HG02970 (cell line): ENCODE measurements around the gene PDE1A.
"Not testable (repeated sequence)": the region's sequence is repeated elsewhere in the genome, so short reads cannot be mapped to it uniquely, and the experiment has no call there.

Source experiments
- ATAC-seq: cut with Tn5 transposase; IDR thresholded peaks from one replicate; pipeline ENCODE4 v1.9.1; 2021; ENCODE audit warnings: mild to moderate bottlenecking, moderate library complexity, moderate number of reproducible peaks; ENCODE audit not compliant: unreplicated experiment, low FRiP score

Gene PDE1A

DNA sequence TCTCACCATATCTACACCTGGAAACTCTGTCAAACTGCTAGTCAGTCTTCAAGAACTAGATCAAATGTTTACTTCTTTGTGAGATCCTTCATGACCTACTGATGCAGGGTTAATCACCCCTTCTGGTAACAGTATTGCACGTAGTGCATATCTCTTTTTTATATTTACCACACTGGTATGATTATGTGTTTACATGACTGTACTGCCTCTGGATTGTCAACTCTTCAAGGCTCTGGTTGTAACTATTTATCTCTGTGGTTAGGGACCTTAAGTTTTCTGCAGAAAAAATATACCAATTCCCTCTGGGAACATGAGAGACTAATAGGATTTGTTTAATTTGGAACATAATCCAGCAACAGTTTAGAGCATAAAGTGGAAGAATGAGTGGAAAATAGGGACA is 135.5 kb downstream of the PDE1A start:
- ATAC-seq: no peak

DNA sequence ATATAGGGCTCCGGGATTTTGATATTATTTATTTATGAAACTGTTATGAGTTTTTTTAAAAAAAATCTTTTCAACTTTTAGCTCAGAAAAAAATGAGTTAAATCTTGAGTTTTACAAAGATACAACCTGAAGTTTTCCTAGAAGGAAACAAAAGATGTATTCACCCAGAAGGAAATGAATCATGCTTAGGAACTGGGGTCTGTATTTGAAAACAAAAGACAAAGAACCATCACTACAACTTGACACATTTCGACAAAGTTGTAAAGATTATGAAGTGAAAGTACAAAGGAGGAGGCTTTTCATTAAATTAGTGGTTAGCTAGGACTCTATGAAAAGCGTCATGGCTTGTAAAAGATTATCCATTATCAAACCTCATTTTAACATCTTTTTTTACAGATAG is 143.3 kb downstream of the PDE1A start:
- no peak for ATAC-seq

DNA sequence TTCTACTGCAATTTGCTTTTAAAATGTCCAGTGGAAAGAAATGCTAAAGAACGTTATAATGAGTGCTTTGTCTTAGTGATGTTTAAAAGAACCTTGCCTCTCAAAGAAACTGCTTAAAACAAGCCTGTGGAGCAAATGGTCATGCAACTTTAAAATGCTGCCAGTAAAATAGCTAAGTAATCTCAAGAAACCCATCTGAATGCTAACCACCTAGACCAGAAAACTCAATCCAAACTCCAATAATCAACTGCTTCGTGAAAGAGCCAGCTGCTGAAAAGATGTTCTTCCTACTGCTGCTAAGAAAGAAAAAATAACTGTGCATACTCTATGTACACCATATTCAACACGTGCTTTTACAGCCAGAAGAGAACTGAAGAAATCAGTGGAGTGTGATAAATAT is 145.6 kb downstream of the PDE1A start:
- no peak for ATAC-seq

DNA sequence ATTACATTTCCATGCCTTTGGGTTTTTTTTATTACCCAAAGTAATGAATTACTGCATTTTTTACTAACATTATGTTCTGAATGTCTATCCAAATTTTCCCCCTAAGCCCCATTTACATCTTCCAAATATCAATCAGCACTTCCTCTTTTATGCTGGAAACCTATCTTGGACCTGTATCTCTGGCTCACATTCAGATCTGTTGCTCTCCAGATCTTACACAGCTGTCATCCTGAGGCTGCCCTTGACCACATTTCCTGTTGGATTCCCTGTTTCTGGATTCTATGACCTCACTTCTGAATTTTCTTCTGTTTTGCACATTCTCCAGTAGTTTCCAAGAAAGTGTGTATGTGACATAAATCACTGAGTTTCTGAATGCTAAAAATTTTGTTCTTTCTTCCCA is 146.7 kb downstream of the PDE1A start:
- ATAC-seq: no peak

DNA sequence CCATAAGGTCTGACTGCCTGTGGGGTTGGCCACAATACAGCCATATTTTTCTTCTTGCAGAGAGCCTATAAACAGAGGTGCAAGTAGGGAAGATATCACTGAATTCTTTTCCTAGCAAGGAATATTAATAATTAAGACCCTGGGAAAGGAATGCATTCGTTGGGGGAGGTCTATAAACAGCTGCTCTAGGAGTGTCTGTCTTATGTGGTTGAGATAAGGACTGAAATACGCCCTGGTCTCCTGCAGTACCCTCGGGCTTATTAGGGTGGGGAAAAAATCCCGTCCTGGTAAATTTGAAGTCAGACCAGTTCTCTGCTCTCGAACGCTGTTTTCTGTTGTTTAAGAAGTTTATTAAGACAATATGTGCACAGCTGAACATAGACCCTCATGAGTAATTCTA is 150.2 kb downstream of the PDE1A start:
- ATAC-seq: not testable (repeated sequence)

DNA sequence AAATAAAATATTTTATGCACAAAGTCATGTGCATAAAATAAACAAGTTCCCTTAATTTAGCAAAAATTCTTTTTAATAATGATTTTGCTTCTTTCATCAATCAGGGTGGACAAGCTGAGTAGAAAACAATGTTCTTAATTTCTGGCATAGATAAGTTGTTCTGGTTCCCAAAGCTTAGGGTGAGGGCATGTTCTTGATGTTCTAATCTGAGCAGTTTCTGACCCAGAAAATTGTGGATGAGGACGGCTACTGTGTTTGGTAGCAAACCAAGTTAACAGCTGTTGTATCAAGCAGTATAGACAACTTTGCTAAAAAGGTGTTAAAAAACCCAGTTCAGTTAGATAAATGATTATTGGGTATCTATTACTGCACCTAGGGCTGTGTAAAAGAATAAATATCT is 158.9 kb downstream of the PDE1A start:
- no peak for ATAC-seq

DNA sequence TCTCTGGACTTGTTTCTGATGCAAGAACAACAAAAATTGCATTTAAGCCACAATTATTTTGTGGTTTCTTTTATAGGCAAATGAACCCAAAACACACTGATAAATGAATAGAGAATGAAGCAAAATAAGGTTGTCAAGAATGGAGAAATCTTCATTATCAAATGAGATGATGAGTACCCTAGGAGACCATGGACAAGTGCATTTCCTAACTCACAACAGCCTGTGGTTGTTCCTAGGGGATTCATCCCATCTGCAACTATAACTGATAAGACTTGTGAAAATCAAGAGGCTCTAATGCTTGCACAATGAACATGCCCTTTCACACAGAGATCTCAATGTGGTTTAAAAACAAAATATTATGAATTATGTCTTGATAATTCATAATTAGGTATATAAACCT is 159.9 kb downstream of the PDE1A start:
- no peak for ATAC-seq

DNA sequence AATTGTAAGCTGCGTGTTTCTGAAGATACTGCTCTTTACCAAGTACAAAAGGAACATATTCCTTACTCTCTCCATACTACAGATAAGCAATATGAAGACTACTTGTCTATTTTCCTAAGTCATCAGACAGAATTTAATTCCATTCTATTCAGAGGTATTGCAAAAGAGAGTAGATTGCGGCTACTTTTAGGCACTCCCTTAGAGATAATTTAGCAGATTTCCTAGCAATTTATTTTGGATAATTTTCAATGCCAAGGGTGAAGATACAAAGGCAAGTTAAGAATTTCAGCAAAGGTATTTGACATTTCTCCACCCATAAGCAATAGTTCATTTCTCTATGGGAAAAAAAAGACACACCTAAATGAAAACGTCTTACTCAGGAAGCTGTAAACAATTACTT is 161.1 kb downstream of the PDE1A start:
- no peak for ATAC-seq

DNA sequence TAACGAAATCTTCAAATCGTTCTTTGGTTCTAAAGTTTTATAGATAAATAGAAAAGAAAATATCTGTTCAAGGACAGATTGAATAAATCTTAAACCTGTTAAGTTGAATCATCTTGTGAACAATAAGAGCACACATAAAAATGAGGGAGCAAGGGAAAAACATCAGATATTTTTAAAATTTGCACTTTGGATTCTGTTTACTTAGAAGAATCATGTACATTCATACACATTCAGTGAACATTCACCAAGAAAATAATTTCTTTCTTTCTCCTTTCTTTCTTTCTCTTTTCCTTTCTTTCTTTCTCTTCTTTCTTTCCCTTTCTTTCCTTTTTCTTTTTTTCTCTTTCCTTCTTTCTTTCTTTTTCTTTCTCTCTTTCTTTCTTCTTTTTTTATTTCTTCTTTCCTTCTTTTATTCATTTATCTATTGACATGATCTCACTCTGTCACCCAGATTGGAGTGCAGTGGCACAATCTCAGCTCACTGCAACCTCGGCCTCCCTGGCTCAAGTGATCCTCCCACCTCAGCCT is 164.9 kb downstream of the PDE1A start:
- no peak for ATAC-seq

DNA sequence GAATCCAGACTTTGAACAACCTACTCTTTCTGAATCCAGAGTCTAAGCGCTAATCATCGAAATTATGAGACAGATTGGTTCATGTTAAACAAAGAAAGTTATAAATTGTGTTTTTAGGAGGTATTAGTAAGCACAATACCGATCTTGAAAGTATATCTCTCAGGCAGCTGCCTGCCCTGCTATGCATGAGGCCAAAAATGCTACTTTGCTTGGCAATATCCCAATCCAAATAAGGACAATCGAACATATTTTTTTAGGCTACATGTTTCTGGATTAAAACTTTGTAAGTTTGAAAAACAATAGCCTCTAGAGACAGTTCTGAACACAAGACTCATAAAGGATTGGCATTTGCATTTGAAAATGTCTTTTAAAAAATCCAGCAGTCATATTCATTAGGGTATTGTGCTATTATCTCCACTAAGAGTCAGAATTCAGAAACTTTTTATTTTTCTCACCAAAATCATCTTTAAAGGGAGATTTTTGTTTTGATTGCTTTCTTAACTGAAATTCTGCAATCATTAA is 167.1 kb downstream of the PDE1A start:
- no peak for ATAC-seq

DNA sequence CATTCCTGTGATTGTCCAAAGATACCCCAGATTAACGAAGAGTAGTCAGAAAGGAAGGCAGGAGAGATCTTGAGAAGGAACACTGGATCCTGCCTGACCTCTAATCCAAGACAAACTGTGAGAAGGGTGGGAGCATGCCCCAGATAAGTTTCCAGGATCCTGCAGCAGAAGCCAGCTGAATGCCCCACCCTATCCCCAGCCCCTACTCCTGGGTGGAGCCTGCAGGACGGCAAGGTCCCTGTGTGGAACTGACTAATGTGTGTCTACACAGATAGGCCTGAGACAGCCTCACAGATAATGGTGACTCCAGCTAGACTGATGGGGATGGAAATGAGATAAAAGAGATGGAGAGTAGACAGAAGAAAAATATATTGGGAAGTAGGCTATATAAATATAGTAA is 174.3 kb downstream of the PDE1A start:
- ATAC-seq: no peak

DNA sequence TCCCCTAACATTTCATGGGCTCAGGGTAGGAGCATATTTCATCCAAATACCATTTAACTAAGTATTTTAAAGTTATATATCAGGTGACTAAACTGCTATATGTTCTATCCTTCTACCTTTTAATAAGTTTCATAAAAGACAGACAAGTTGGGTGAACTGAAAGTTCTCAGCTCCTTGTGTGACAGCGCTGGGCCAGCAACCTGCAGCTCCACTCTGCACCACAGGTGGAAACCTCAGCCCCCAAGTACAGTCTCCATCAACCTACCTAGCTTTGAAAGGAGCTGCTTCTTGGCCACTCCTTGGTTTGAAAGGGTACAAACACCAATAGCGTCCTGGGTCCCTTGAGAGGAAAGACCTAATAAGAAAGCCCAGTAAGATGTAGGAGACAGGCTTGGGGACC is 177.9 kb downstream of the PDE1A start:
- ATAC-seq: no peak

DNA sequence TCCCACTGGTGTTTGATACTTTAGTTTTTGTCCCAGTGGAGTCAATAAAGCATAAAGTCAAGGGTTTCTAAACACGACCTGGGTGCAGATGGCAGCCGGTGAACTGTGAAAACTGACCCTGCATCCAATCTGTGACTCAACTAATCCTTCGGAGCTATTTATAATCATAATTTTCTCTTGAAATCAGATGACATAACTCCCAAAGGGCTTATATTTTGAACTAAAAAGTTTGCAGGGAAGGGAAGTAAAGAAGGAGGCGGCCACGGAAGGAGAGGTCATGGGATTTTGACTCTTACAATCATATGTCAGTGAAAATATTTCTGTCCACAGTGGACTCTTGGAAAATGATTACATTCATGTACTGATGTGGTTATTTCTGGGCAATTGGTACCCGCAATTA is 178.5 kb downstream of the PDE1A start:
- ATAC-seq: no peak

DNA sequence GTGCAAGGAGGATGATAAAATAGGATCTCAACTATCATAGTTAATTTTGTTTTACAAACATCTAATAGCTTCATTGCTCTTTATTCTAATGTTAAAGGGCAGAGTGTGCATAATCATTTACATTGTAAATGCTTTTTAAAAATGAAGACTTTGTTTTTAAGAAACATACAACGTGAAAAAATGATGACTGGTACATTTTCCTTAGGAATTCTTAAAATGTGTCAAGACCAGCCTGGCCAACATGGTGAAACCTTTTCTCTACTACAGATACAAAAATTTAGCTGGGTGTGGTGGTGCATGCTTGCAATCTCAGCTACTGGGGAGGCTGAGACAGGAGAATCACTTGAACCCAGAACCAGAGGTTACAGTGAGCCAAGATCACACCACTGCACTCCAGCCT is 179.0 kb downstream of the PDE1A start:
- no peak for ATAC-seq

DNA sequence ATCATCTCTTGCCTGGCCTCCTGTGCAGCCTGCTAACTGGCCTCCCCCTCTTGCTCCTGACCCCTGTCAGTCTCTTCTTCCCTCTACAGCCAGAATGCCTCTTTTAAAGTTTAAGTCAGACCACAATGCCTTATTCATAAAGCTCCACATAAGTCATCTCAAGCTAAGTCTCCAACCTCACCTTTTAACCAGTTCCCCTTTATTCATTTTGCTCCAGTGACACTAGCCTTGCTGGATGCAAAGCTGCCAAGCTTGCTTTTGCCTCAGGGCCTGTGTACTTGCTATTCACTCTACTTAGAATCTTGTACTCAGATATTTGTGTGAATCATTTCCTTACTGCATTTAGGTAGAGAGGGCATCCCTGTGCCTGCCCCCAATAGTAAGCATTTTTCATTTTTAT is 180.9 kb downstream of the PDE1A start:
- ATAC-seq: no peak

DNA sequence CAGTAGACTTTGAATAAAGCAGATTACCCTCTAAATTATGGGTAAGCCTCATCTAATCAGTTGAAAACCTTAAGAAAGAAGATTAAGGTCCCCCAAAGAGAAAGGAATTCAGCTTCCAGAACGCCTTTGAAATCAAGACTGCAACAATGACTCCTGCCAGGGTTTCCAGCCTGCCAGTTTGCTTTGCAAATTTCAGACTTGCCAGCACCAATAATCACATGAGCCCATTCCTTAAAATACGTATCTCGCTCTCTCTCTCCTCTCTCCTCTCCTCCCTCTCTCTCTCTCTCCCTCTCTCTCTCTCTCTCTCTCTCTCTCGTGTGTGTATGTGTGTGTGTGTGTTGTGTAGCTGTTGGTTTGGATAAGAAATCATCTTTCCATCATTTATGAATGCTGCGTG is 184.2 kb downstream of the PDE1A start:
- no peak for ATAC-seq

DNA sequence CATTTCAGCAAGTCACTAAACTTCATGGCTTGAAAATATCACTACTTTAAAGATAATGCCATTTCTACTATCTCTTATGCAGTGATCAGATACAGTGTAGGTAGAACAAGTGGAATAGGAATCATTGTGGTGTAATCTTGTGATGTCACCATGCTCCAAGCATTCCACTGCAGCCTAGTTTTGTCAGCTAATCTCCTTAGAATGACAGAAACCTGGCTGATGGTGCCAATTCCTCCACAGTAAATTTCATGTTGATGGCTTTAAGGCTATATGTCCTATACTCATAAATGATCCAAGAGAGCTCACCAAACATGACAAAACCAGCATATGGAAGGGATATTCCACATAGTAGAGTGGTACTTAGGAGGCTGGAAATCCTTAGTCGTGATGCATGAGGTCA is 184.9 kb downstream of the PDE1A start:
- ATAC-seq: no peak

DNA sequence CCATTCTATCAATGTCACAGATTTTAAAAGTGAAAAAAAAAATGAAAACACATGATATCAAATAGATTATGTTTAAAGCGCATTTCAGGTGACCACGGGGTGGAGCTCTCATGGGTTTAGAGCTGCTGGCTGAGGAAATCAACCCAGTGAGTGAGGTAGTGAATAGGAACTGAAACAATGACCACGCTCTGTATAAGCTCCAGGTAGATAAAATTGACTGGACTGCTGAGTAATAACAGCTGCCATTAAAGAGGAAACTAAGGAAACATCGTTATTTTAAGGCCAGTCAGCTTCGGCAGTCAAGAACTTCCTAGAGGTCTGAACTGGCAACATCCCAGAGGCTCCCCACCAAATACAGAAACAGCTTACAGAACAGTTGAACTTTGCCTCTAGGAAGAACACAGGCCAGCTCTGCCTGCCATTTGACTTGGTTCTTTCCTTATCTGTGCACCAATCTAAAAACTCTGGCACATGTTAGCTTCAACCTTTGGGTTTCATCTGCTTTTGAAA is 185.9 kb downstream of the PDE1A start:
- ATAC-seq: peak; percentile 99

DNA sequence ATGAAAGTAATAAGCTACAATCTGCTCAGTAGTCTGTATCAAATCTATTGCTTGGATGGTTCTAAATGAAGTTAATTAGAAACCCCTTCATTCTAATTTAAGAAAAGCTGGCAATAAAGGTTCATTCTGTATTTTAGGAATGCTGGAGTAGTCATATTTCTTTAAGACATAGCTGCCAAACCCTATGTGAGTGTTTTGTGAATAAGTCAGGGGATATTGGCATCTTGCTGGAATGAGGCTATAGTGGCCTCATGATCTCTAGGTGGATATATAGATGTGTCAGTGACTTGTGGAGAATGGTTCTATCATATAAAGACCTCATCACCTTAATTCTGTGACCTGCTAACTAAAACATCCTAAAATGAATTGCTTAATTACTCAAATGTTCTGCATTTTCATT is 196.3 kb downstream of the PDE1A start:
- ATAC-seq: no peak

DNA sequence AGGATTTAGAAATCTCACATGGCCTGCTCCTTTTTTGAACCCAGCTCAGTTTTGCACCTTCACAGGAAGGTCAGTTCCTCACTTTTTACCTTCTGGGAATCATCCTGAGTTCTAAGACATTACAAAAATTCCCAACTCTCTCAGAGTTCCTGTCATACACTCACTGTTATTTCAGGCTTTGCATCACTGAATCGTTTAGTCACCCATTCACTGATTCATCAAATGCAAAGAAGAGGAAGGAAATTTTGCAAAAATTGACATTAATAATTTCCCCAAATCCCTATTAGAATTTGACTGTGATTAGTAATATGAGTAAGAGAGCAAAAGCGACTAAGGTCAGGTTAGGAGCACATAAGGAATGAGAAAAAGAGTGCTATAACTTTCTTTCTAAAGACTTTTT is 197.5 kb downstream of the PDE1A start:
- no peak for ATAC-seq

DNA sequence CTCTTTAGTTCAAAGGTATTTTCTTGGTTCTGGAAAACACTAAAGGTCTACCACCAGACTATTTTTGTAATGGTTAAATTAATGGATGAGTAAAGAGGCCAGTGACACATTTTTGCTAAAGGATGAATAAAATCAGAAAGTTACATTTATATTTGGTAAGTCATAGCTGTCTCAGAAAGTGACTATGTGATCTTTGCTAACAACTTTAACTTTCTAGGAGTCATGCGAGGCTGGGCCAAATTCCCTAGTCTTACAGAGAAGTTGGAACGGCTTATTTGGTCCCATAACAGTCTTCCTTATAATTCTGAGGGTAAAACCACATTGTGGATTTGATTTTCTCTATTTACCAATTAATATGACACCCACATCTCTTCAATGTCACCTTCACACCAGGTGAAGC is 198.1 kb downstream of the PDE1A start:
- ATAC-seq: no peak

DNA sequence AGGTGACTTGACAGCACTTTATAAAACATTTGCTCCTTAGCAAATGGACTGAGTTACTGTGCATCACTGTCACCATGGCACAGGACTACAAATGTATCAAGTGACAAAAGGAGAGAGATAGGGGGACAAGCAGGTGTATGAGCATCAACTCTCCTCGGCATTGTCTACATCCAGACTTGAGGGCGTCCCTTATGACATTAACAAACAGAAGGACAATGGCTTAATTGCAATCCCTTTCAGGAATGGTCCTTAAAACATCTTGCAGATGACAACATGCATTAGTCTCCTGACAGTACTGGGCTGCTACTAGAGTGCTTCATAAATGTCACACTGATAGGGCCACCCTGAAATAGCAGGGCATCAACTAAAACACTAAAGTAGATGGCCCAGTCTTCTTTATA is 198.8 kb downstream of the PDE1A start:
- ATAC-seq: no peak

DNA sequence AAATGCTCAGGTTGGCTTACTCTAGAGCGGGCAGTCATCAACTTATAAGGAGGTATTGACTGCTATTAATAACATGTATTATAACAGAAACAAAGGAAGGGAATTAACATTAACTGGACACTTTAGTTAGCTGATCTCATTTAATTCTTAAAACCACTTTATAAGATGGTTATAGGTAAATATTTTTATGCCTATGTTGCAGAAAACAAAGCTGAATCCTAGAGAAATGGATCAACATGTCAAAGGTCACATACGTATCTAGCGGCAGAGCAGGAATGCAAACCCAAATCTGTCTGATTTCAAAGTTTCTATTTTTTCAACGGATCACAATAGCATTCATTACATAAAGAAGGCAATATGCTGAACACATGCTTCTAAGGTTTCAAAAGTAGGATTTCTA is 200.0 kb downstream of the PDE1A start:
- ATAC-seq: no peak
